ENCODE results near the gene FZD10.

The FZD10 gene

DNA sequence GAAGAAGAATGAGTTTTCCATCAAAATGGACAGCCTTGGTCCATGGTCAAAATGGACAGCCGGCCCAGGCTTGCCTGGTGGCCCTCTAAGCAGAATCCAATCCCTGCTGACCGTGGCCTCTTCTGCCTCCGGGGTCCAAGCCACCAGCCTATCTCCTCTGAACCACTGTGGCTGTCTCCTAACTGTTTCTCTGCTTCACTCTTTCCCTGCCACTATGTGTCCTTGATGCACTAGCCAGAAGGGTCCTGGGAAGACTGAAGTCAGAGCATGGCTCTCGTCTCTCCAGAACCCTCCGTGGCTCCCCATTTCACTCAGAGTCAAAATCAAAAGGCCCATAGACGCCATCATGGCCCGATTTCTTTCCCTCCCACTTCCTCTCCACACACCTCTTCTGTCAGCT, 8.5 kb upstream of the FZD10 start:
- H3K79me2 ChIP-seq (ENCODE audit: low read length): no peaks in the 10 kb centered on the region
- no peaks in the 10 kb centered on the region for H3K9me3 ChIP-seq (replicated peaks; ENCODE audit: insufficient read depth, low read length)
- no peak for DNase-seq
- no peak overlapping the region for H2AFZ ChIP-seq (ENCODE audit: low read length)
- no peak overlapping the region for H3K9ac ChIP-seq (ENCODE audit: low read length)
- no peaks in the 10 kb centered on the region for H3K9me2 ChIP-seq (replicated peaks; ENCODE audit: insufficient read depth, low read length)
- no peak overlapping the region for H3K27ac ChIP-seq (ENCODE audit: low read length)
- no peak overlapping the region for H3K4me3 ChIP-seq (ENCODE audit: low read length)
- H3K4me1 ChIP-seq (ENCODE audit: low read length): no peaks in the 10 kb centered on the region
- H3F3A ChIP-seq (ENCODE audit: insufficient read depth, low read length): no peaks in the 10 kb centered on the region
- no peaks in the 10 kb centered on the region for H3K36me3 ChIP-seq (replicated peaks; ENCODE audit: insufficient read depth, low read length)
- no peak for TF ChIP-seq EZH2 (optimal IDR thresholded peaks at IDR 0.05; ENCODE audit: low read depth, low read length)
- H3K4me2 ChIP-seq (ENCODE audit: low read depth, low read length): no peak overlapping the region
- no peaks in the 10 kb centered on the region for H3K27me3 ChIP-seq (replicated peaks; ENCODE audit: insufficient read depth, low read length)
- H4K20me1 ChIP-seq (ENCODE audit: insufficient read depth, low read length): no peaks in the 10 kb centered on the region

DNA sequence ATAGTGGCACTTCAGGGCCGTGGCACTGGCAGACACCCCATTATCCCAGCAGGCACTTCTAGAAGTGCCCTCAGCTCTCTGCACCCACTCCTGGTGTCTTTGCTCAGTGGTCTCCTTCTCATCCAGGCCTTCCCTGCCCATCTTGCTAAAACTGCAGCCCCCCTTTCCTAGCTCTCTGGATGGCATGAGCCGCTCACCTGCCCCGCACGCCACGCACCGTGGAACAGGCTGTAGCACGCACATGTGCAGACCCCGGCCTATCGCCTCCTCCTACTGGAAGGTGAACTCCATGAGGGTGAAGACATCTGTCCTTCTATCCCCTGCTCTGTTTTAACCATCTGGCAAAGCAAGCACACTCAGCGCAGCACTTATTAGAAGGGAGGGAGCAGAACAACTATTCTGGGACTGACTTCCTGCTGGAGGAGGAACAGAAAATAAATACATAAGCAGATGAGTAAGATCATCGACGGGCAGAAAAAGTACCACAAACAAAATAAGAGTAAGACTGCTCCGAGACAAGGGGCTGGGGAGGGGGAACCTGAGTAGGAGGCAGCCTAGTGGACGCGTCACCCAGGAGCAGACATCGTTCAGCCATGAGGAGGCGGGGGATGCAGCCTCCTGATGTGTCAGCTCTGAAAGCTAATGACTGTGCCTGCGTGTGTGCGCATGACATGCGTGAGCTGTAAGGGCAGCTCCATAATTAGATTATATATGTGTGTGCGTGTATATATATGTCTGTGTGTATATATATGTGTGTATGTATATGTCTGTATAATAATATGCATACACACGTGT, 7.8 kb upstream of the FZD10 start:
- Histone ChIP-seq H3K4me3 (ENCODE audit: low read length) (no peak overlapping the region), H3K9ac (ENCODE audit: low read length) (no peak overlapping the region), H3K79me2 (ENCODE audit: low read length) (no peaks in the 10 kb centered on the region), H4K20me1 (ENCODE audit: insufficient read depth, low read length) (no peaks in the 10 kb centered on the region), H3K9me3 (replicated peaks; ENCODE audit: insufficient read depth, low read length) (no peaks in the 10 kb centered on the region), H3K4me1 (ENCODE audit: low read length) (no peaks in the 10 kb centered on the region), H3K27me3 (replicated peaks; ENCODE audit: insufficient read depth, low read length) (no peaks in the 10 kb centered on the region), H3K36me3 (replicated peaks; ENCODE audit: insufficient read depth, low read length) (no peaks in the 10 kb centered on the region), H3K4me2 (ENCODE audit: low read depth, low read length) (no peak overlapping the region), H2AFZ (ENCODE audit: low read length) (no peak overlapping the region), H3K27ac (ENCODE audit: low read length) (no peak overlapping the region), H3K9me2 (replicated peaks; ENCODE audit: insufficient read depth, low read length) (no peaks in the 10 kb centered on the region), H3F3A (ENCODE audit: insufficient read depth, low read length) (no peaks in the 10 kb centered on the region)
- no peak for DNase-seq
- TF ChIP-seq EZH2phosphoT487 (IDR thresholded peaks at IDR 0.05; ENCODE audit: low read length) (no peak), EZH2 (optimal IDR thresholded peaks at IDR 0.05; ENCODE audit: low read depth, low read length) (no peak)
- TF ChIP-seq, protein P1, sequence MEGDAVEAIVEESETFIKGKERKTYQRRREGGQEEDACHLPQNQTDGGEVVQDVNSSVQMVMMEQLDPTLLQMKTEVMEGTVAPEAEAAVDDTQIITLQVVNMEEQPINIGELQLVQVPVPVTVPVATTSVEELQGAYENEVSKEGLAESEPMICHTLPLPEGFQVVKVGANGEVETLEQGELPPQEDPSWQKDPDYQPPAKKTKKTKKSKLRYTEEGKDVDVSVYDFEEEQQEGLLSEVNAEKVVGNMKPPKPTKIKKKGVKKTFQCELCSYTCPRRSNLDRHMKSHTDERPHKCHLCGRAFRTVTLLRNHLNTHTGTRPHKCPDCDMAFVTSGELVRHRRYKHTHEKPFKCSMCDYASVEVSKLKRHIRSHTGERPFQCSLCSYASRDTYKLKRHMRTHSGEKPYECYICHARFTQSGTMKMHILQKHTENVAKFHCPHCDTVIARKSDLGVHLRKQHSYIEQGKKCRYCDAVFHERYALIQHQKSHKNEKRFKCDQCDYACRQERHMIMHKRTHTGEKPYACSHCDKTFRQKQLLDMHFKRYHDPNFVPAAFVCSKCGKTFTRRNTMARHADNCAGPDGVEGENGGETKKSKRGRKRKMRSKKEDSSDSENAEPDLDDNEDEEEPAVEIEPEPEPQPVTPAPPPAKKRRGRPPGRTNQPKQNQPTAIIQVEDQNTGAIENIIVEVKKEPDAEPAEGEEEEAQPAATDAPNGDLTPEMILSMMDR (IDR thresholded peaks at IDR 0.05; ENCODE audit: low read length): no peak

DNA sequence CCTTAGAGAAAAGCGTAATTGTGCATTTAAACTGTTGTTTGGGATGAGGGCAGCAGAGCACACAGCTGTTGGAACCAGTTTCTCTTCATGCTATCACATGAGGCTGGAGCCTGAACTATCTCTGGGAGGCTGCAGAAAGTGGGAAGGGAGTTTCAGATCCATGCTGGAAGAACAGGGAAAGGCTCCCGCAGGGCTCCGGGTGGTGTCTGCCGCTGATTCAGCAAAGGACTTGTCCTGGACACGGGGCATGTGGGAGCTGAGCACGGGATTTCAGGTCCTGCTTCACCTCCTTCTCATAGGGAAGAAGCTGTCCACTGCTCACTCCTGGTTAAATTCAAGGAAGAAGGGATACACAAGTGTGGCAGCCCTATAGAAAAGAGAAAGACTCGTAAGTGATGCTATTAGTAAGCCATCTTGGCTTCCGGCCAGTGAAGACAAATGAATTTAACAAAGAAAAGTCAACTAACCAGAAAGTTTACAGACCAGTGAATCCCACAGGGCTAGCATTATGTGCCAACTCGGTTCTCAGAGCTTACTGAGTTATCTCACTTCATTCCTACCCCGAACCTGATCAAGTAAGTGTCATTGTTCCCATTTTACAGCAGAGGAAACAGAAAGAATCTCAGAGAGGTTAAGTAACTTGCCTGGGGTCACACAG, 6.7 kb upstream of the FZD10 start:
- no peaks in the 10 kb centered on the region for H3K4me1 ChIP-seq (ENCODE audit: low read length)
- no peak overlapping the region for H3K4me3 ChIP-seq (ENCODE audit: low read length)
- H3K36me3 ChIP-seq (replicated peaks; ENCODE audit: insufficient read depth, low read length): no peaks in the 10 kb centered on the region
- no peaks in the 10 kb centered on the region for H4K20me1 ChIP-seq (ENCODE audit: insufficient read depth, low read length)
- no peaks in the 10 kb centered on the region for H3K79me2 ChIP-seq (ENCODE audit: low read length)
- H3K9me2 ChIP-seq (replicated peaks; ENCODE audit: insufficient read depth, low read length): no peaks in the 10 kb centered on the region
- no peak overlapping the region for H3K9ac ChIP-seq (ENCODE audit: low read length)
- TF ChIP-seq, protein P1 (IDR thresholded peaks at IDR 0.05; ENCODE audit: low read length): no peak
- TF ChIP-seq EZH2phosphoT487 (IDR thresholded peaks at IDR 0.05; ENCODE audit: low read length): no peak
- TF ChIP-seq EZH2 (optimal IDR thresholded peaks at IDR 0.05; ENCODE audit: low read depth, low read length): no peak
- H3F3A ChIP-seq (ENCODE audit: insufficient read depth, low read length): no peaks in the 10 kb centered on the region
- H3K27me3 ChIP-seq (replicated peaks; ENCODE audit: insufficient read depth, low read length): no peaks in the 10 kb centered on the region
- H3K27ac ChIP-seq (ENCODE audit: low read length): no peak overlapping the region
- H3K9me3 ChIP-seq (replicated peaks; ENCODE audit: insufficient read depth, low read length): no peaks in the 10 kb centered on the region
- H2AFZ ChIP-seq (ENCODE audit: low read length): no peak overlapping the region
- no peak for DNase-seq
- H3K4me2 ChIP-seq (ENCODE audit: low read depth, low read length): no peak overlapping the region

All from MM.1S (cell line).